K562 (cell line): ENCODE measurements around the gene ELMO1. TPM values are rescaled to one million over a fixed set of nuclear protein-coding genes. Genes with fewer than 3 reads are reported as not detected.
A peak's percentile ranks its signal among the peaks of the same experiment; 100 is the strongest.

Source experiments
- CTCF ChIP-seq, 3 experiments: IDR thresholded peaks in 2 of 3; conservative IDR thresholded peaks in 1 of 3; 2 replicates each; pipeline ENCODE4 v1.5.1; 2011 to 2012; ENCODE audit warnings: low read length in 3 of 3, mild to moderate bottlenecking in 3 of 3, control low read depth in 2 of 3, improper control_type of control experiment in 1 of 3, inconsistent platforms in 1 of 3, low read depth in 1 of 3, mixed read lengths in 1 of 3, moderate library complexity in 1 of 3; ENCODE audit not compliant: insufficient read depth in 2 of 3
- CXXC5 ChIP-seq: fragments of 250-450 bp; sonication (Bioruptor Pico); IDR thresholded peaks from 2 replicates; pipeline ENCODE4 v1.8.0; 2022; ENCODE audit warnings: inconsistent platforms, mild to moderate bottlenecking, moderate library complexity
- E2F6 ChIP-seq, 2 experiments: IDR thresholded peaks; 2 replicates each; pipeline ENCODE4 v1.6.1; 2011; ENCODE audit warnings: borderline replicate concordance in 1 of 2, control low read depth in 1 of 2, low read depth in 1 of 2, low read length in 1 of 2, mild to moderate bottlenecking in 1 of 2, mixed read lengths in 1 of 2, moderate library complexity in 1 of 2; ENCODE audit not compliant: insufficient read depth in 1 of 2, insufficient read length in 1 of 2, poor library complexity in 1 of 2, severe bottlenecking in 1 of 2; ENCODE audit errors: extremely low read depth in 1 of 2
- GABPA ChIP-seq: fragments of 200-800 bp; sonication (Bioruptor generic); conservative IDR thresholded peaks from 2 replicates; pipeline ENCODE4 v1.6.1; 2016; ENCODE audit warnings: low read depth, missing genetic modification characterization, missing compliant biosample characterization
- UBTF ChIP-seq, 2 experiments: IDR thresholded peaks; 2 replicates each; pipeline ENCODE4 v1.6.1; 2012; ENCODE audit warnings: improper control_type of control experiment in 2 of 2, low read depth in 2 of 2, low read length in 2 of 2, borderline replicate concordance in 1 of 2
- ZNF766 ChIP-seq: fragments of 200-800 bp; sonication (Bioruptor generic); conservative IDR thresholded peaks from 2 replicates; pipeline ENCODE4 v1.6.1; 2016; ENCODE audit warnings: missing genetic modification characterization, missing compliant biosample characterization
- polyA plus RNA-seq, 8 experiments: library from polyadenylated mRNA; depleted of rRNA in 4 of 8; stranded (reverse) in 5 of 8; unstranded in 3 of 8; fragments of >200 nt; fragmentation: Nextera tagmentation in 2 of 8; fragmentation: Illumina TruSeq in 1 of 8; extraction: Ambion mirVana in 2 of 8; extraction: Trizol in 1 of 8; gene quantifications; 2 replicates each; pipeline versions ENCODE4 v1.2.1 to v1.2.3, GENCODE V29; 2011 to 2014; ENCODE audit warnings: inconsistent platforms in 1 of 8, missing spikeins in 1 of 8
- total RNA-seq, 7 experiments: library from RNA; depleted of rRNA in 6 of 7; stranded (reverse); fragments of >200 nt in 6 of 7; fragmentation: Illumina TruSeq in 2 of 7; extraction: Trizol in 2 of 7; gene quantifications; 2 replicates each; pipeline versions ENCODE4 v1.2.1 to v1.2.3, GENCODE V29; 2011 to 2021; ENCODE audit warnings: low replicate concordance in 1 of 7

ELMO1 gene
- total and polyA plus RNA-seq, 9 of the 15 experiments (the other 6 are each of a cell fraction or from before 2014, with no cell fraction given): 0.36 to 7.2 (median 3.6) TPM

GRCh38 chr7:37448636-37449361 lies at the start of gene ELMO1 (continued):
- no peak for TF ChIP-seq ZNF766 (CRISPR knock-in tag)
- TF ChIP-seq GABPA: peak; percentile 46; the same call in 1 of the 2 replicates
- peak; percentile 36 to 61 for TF ChIP-seq E2F6 (IDR thresholded peaks at IDR 0.05; ENCODE audit: borderline replicate concordance in 1 of 2, extremely low read depth in 1 of 2, insufficient read depth in 1 of 2, insufficient read length in 1 of 2, low read depth in 1 of 2, low read length in 1 of 2, poor library complexity in 1 of 2, severe bottlenecking in 1 of 2)
- TF ChIP-seq UBTF (IDR thresholded peaks at IDR 0.05; ENCODE audit: borderline replicate concordance in 1 of 2, low read depth in 2 of 2, low read length in 2 of 2): 0 out of 4 replicates have a peak, but pooled peaks of 1 of the 2 experiments have one; percentile 47
- peak; percentile 23 to 53 (median 34); a peak in 4 of 6 replicates for TF ChIP-seq CTCF (IDR thresholded peaks at IDR 0.05 in 2 of 3, conservative IDR thresholded peaks at IDR 0.05 in 1 of 3; ENCODE audit: insufficient read depth in 2 of 3, low read depth in 1 of 3, low read length in 3 of 3)
- peak; percentile 53 for TF ChIP-seq CXXC5 (CRISPR knock-in tag)
